Stimulated activated CD8-positive, alpha-beta memory T cell treated with anti-CD3 and anti-CD28 coated beads, Interleukin-12 subunit alpha, Interleukin-12 subunit beta, amount 100 ng/mL, for 24 hours (primary cell): ENCODE measurements around the gene NECAP2.
"Not testable (repeated sequence)": the region's sequence is repeated elsewhere in the genome, so short reads cannot be mapped to it uniquely, and the experiment has no call there.

Experiments used
- DNase-seq: peaks from one replicate; pipeline ENCODE4 v3.0.0-alpha.2; 2020; ENCODE audit errors: extremely low read depth

Gene NECAP2

GRCh38 chr1:16461681-16462080, 21.2 kb downstream of the NECAP2 start:
- DNase-seq: no peak

- no peak for DNase-seq
Observed at GRCh38 chr1:16462773-16463330, 22.3 kb downstream of the NECAP2 start.

DNA sequence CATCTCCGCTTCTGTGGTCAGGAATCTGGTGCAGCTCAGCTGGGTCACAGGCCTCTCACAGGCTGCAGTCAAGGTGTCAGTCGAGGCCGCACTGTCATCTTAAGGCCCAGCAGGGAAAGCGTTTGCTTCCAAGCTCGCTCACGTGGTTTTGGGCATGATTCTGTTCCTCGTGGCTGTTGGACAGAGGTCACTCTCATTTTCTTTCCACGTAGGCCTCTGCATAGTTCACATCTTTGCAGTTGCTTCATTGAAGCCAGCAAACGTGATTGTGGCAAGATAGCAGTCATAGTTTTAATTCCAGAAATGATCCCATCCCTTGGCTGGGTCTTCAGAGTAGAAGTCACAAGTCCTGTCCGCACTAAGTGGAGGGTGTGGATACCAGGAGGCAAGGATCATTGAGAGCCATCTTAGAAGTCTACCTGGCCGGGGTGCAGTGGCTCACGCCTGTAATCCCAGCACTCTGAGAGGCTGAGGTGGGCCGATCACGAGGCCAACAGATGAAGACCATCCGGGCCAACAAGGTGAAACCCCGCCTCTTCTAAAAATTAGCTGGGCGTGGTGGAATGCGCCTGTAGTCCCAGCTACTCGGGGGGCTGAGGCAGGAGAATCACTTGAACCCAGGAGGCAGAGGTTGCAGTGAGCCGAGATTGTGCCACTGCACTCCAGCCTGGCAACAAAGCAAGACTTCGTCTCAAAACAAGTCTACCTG, 24.5 kb downstream of the NECAP2 start:
- DNase-seq: no peak

DNA sequence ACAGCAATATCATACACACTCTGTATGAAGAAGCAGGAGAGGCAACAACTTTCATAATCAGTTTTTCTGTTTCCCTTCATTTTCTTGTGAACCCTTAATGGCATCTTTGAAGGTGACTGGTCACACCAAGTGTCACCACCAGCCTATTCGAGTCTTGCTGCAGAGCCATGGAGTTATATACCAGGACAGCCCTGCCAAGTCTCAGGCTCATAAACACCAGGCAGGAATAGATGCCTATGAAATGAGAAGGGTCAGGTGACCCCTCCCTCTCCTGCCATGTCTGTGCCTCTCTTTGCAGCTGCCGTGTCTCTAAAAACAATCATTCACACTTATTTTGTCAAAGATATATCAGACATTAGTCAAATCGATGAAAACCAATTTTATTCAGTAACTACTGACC, 28.0 kb downstream of the NECAP2 start:
- DNase-seq: no peak

DNA sequence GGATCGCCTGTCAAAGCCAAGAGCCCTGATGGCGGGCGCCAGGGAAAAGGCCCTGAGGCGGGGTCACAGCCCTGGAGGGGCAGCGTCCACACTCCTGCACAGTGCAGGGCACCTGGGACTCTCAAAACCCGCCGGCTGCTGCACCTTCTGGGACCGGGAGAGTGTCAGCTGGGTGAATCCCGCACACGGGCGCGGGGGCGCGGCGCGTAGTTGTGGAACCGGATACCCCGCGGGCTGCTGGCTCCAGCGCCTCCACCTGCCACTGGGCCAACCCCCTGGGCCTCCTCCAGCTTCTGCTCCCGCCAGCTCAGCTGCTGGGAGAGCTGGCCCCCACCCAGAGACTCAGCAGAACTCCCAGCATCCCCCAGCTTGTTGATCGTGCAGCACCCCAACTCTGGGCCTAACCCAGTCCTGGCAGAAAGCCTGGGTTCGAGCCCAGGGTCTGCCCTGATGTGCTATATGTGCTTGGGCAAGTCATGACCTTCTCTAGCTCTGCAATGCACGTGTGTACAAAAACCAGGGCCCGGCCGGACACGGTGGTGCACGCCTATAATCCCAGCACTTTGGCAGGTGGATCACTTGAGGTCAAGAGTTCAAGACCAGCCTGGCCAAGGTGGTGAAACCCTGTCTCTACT, 33.8 kb downstream of the NECAP2 start:
- no peak for DNase-seq

DNA sequence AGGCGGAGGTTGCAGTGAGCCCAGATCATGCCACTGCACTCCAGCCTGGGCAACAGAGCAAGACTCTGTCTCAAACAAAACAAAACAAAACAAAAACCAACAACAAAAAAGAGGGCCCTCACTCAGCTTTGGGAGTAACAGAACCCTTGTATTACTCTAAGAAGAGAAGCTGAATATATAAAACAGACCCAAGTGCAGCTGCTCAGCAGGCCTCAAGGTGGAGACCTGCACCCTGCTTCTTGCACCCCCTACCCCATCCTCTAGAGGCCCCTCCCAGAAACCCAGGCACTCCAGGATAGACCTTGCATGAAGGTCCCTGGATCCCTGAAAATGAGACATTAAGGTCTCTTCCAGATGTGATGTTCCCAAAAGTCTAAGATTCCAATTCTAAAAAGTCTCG, 34.4 kb downstream of the NECAP2 start:
- not testable (repeated sequence) for DNase-seq

- DNase-seq: not testable (repeated sequence)
Observed at GRCh38 chr1:16475771-16476770, 35.5 kb downstream of the NECAP2 start.

- no peak for DNase-seq
Observed at GRCh38 chr1:16478091-16478490, 37.6 kb downstream of the NECAP2 start.

GRCh38 chr1:16483146-16483545, 42.6 kb downstream of the NECAP2 start:
- not testable (repeated sequence) for DNase-seq

DNA sequence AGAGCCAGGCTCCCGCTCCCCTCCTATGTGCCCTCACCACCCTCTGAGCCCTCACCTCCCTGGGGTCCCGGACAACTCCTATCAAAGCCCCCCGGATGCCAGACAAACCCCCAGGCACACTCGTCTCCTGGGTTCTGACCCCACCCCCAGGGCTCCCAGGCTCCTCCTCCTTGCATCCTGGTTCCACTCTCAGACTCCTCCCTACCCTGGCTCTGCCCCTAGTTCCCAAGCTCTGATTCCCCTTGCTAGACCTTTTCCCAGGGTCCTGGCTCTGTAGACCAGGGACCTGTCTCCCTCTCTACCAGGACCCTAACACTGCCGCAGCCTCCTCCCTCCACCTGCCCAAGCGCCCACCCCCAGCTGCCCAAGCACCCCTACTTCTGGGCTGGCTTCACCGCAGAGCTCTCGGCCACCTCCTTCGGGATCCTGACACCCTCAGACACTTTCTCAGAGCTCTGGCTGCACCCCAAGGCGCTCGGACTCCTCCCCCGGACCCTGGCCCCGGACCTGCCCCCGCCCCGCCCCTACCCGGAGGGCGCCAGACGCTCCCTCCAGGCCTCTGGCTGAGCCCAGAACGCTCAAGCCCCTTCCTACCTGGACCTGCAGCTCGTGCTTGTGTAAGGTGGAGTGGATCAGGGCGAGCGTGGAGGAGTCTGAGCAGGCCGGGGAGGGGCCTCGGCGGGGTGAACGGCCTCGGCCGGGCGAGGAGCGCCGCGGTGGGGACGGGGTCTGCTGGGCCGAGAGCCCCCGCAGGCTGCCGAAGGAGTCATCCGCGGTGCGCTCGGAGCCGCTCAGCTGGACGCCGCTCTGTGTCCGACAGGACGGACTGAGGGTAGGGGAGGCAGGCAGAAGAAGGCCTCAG, 43.3 kb downstream of the NECAP2 start:
- DNase-seq: not testable (repeated sequence)

GRCh38 chr1:16484501-16484835, 43.9 kb downstream of the NECAP2 start:
- DNase-seq: no peak

GRCh38 chr1:16484931-16485330, 44.4 kb downstream of the NECAP2 start:
- no peak for DNase-seq

- DNase-seq: not testable (repeated sequence)
Observed at GRCh38 chr1:16486316-16486715, 45.8 kb downstream of the NECAP2 start.

DNA sequence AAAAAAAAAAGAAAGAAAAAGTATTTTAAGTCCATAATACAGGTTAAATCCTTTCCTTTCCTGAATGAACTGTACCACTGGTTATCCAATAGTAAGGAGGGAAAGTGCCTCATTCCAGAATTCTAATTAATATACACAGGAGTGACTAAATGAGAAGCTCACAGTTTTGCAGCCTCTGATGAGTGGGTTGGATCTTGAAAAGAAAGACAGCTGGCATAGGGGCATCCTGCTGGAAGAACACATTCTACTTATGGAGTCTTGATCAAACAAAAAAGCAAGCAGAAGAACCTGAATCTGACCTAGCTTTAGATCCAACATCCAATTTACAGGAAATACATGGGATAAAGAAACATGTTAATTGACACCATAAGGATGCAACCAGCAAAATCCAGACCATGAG, 46.5 kb downstream of the NECAP2 start:
- DNase-seq: not testable (repeated sequence)

- DNase-seq: not testable (repeated sequence)
Observed at GRCh38 chr1:16489195-16489880, 48.8 kb downstream of the NECAP2 start.

GRCh38 chr1:16491056-16491675, 50.6 kb downstream of the NECAP2 start:
- DNase-seq: no peak

DNA sequence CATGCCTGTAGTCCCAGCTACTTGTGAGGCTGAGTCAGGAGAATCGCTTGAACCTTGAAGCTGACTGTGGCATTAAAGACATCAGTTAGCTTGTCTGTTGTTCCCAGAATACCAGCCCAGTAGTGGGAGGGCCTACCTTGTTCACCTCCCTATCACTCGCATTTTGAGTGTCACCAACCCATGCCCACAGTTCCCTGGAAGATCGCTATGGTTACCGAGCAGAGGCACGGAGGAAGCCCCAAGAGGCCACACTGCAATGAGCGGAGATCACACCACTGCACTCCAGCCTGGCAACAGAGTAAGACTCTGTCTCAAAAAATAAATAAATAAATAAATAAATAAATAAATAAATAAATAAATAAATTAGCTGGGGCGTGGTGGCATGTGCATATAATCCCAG, 52.4 kb downstream of the NECAP2 start:
- not testable (repeated sequence) for DNase-seq

DNA sequence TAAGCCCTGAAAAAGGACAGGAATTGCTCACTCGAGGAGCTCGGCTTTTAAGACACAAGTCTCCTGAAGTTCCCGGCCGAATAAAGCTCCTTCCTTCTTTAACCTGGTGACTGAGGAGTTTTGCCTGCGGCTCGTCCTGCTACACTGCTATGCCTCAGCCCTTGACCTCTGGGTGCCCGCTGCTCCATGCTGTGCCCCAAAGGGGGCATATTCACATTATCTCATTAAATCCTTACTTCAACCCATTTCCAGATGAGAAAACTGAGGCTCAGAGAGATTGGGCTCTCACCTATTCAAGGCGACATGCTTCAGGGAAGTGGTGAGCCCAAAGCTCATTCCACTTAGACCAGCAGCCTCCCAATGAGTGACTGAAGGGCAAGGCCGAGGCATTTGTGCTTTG, 53.2 kb downstream of the NECAP2 start:
- not testable (repeated sequence) for DNase-seq

- DNase-seq: not testable (repeated sequence)
Observed at GRCh38 chr1:16497474-16497904, 57.0 kb downstream of the NECAP2 start.

GRCh38 chr1:16498047-16498446, 57.5 kb downstream of the NECAP2 start:
- not testable (repeated sequence) for DNase-seq
